ENCODE data around the gene WEE2. TPM values are rescaled to one million over a fixed set of nuclear protein-coding genes. Genes with fewer than 3 reads are reported as not detected.

The WEE2 gene
- total RNA-seq, 1 experiment from 2014 or later, result not detected

GRCh38 chr7:141691540-141691939 lies 16.6 kb upstream of the WEE2 start:
- BruUV-seq (replicated peaks), result no TSS peak
- no peak overlapping the region for H3K4me3 Mint-ChIP-seq (ENCODE audit: unreplicated experiment)
- DNase-seq (ENCODE audit: unreplicated experiment), result no peak
- H3K9me3 Mint-ChIP-seq (ENCODE audit: unreplicated experiment), result no peaks in the 10 kb centered on the region
- CTCF ChIA-PET, result no interaction called here
- no peak overlapping the region for H3K27ac Mint-ChIP-seq (ENCODE audit: low read depth, unreplicated experiment)
- H3K4me1 Mint-ChIP-seq (ENCODE audit: insufficient read depth, unreplicated experiment), result peaks cover 3% of the 10 kb centered on the region
- H3K36me3 Mint-ChIP-seq (ENCODE audit: insufficient read depth, unreplicated experiment), result peaks cover 16% of the 10 kb centered on the region
- intact Hi-C loops (cut with micrococcal nuclease), result no loop called here
- POLR2A ChIA-PET, result no interaction called here
- TF ChIP-seq CTCF (IDR thresholded peaks at IDR 0.05; ENCODE audit: unreplicated experiment), result no peak
- H3K27me3 Mint-ChIP-seq (ENCODE audit: insufficient read depth, unreplicated experiment), result no peaks in the 10 kb centered on the region

- no peak overlapping the region for H3K4me3 Mint-ChIP-seq (ENCODE audit: unreplicated experiment)
- intact Hi-C loops (cut with micrococcal nuclease), result no loop called here
- peaks cover 16% of the 10 kb centered on the region for H3K36me3 Mint-ChIP-seq (ENCODE audit: insufficient read depth, unreplicated experiment)
- no peak for DNase-seq (ENCODE audit: unreplicated experiment)
- POLR2A ChIA-PET, result no interaction called here
- peaks cover 4% of the 10 kb centered on the region for H3K4me1 Mint-ChIP-seq (ENCODE audit: insufficient read depth, unreplicated experiment)
- H3K27ac Mint-ChIP-seq (ENCODE audit: low read depth, unreplicated experiment), result no peak overlapping the region
- no TSS peak for BruUV-seq (replicated peaks)
- CTCF ChIA-PET, result no interaction called here
- H3K9me3 Mint-ChIP-seq (ENCODE audit: unreplicated experiment), result no peaks in the 10 kb centered on the region
- no peak for TF ChIP-seq CTCF (IDR thresholded peaks at IDR 0.05; ENCODE audit: unreplicated experiment)
- H3K27me3 Mint-ChIP-seq (ENCODE audit: insufficient read depth, unreplicated experiment), result no peaks in the 10 kb centered on the region
Measured at GRCh38 chr7:141691961-141692360, 16.2 kb upstream of the WEE2 start.

GRCh38 chr7:141693082-141693481 lies 15.1 kb upstream of the WEE2 start:
- POLR2A ChIA-PET, result no interaction called here

GRCh38 chr7:141695803-141696289 lies 12.3 kb upstream of the WEE2 start:
- TF ChIP-seq CTCF (IDR thresholded peaks at IDR 0.05; ENCODE audit: unreplicated experiment), result no peak
- Mint-ChIP-seq H3K27me3 (ENCODE audit: insufficient read depth, unreplicated experiment) (no peaks in the 10 kb centered on the region), H3K4me1 (ENCODE audit: insufficient read depth, unreplicated experiment) (peaks cover 27% of the 10 kb centered on the region), H3K4me3 (ENCODE audit: unreplicated experiment) (no peak overlapping the region), H3K27ac (ENCODE audit: low read depth, unreplicated experiment) (no peak overlapping the region), H3K9me3 (ENCODE audit: unreplicated experiment) (no peaks in the 10 kb centered on the region), H3K36me3 (ENCODE audit: insufficient read depth, unreplicated experiment) (peaks cover 6% of the 10 kb centered on the region)
- ChIA-PET CTCF (no interaction called here), POLR2A (interaction anchor here (0.8 kb wide), 1 partner anchor 8 kb away, joined by 4 read pairs; no protein-coding TSS in a partner anchor)
- intact Hi-C loops (cut with micrococcal nuclease), result no loop called here
- DNase-seq (ENCODE audit: unreplicated experiment), result no peak
- BruUV-seq (replicated peaks), result no TSS peak

More at GRCh38 chr7:141693082-141693481, 15.1 kb upstream of the WEE2 start:
- H3K4me1 Mint-ChIP-seq (ENCODE audit: insufficient read depth, unreplicated experiment), result peaks cover 9% of the 10 kb centered on the region
- CTCF ChIA-PET, result no interaction called here
- no peaks in the 10 kb centered on the region for H3K9me3 Mint-ChIP-seq (ENCODE audit: unreplicated experiment)
- peaks cover 16% of the 10 kb centered on the region for H3K36me3 Mint-ChIP-seq (ENCODE audit: insufficient read depth, unreplicated experiment)
- BruUV-seq (replicated peaks), result no TSS peak
- no peak for DNase-seq (ENCODE audit: unreplicated experiment)
- no peak for TF ChIP-seq CTCF (IDR thresholded peaks at IDR 0.05; ENCODE audit: unreplicated experiment)
- H3K4me3 Mint-ChIP-seq (ENCODE audit: unreplicated experiment), result no peak overlapping the region
- intact Hi-C loops (cut with micrococcal nuclease), result no loop called here
- no peaks in the 10 kb centered on the region for H3K27me3 Mint-ChIP-seq (ENCODE audit: insufficient read depth, unreplicated experiment)
- no peak overlapping the region for H3K27ac Mint-ChIP-seq (ENCODE audit: low read depth, unreplicated experiment)
